GM19193 (cell line): ENCODE results near the gene MRGPRE.

Experiments used
- POLR2A ChIP-seq: IDR thresholded peaks from 4 replicates; pipeline ENCODE4 v1.6.1; 2011; ENCODE audit not compliant: insufficient read depth, insufficient read length; ENCODE audit errors: extremely low read depth

Gene MRGPRE

GRCh38 chr11:3225826-3226750 lies 6.1 kb downstream of the MRGPRE start:
- no peak for TF ChIP-seq POLR2A

- no peak for TF ChIP-seq POLR2A
These were observed 7.0 kb downstream of the MRGPRE start for GRCh38 chr11:3225159-3225758.

GRCh38 chr11:3224401-3225057 lies 7.7 kb downstream of the MRGPRE start:
- TF ChIP-seq POLR2A = no peak

- TF ChIP-seq POLR2A = no peak
These were observed 8.3 kb downstream of the MRGPRE start for GRCh38 chr11:3223932-3224381.

GRCh38 chr11:3222941-3223915 lies 9.0 kb downstream of the MRGPRE start:
- no peak for TF ChIP-seq POLR2A

GRCh38 chr11:3222003-3222855 lies 10.0 kb downstream of the MRGPRE start:
- TF ChIP-seq POLR2A = no peak

- TF ChIP-seq POLR2A = no peak
These were observed 10.7 kb downstream of the MRGPRE start for GRCh38 chr11:3221408-3222002.

- TF ChIP-seq POLR2A = no peak
These were observed 11.5 kb downstream of the MRGPRE start for GRCh38 chr11:3220521-3221407.

GRCh38 chr11:3220101-3220500 lies 12.1 kb downstream of the MRGPRE start:
- no peak for TF ChIP-seq POLR2A

GRCh38 chr11:3219281-3219892 lies 12.8 kb downstream of the MRGPRE start:
- no peak for TF ChIP-seq POLR2A

- TF ChIP-seq POLR2A = no peak
These were observed 13.5 kb downstream of the MRGPRE start, which contains the start of gene MRGPRG for GRCh38 chr11:3218483-3219280. Gene MRGPRG (minus strand): TSS chr11:3218813. CDS start chr11:3218813, 0 bp downstream.
